ENCODE data around the gene ALB.

- TF ChIP-seq POLR2A (IDR thresholded peaks at IDR 0.05), result no peak
- peak in 9 of 11 experiments; percentile 5 to 67 (median 52) for TF ChIP-seq CTCF (IDR thresholded peaks at IDR 0.05 in 8 of 11, conservative IDR thresholded peaks at IDR 0.05 in 3 of 11)
- no peak for TF ChIP-seq POLR2AphosphoS5 (IDR thresholded peaks at IDR 0.05)
These were observed 42.4 kb downstream of the ALB start for GRCh38 chr4:73446336-73446938.
